NCI-H1436 treated with DMSO at 0.1 percent for 48 hours (cell line): ENCODE measurements around the gene PROCA1.

ENCODE experiments used
- DNase-seq: peaks from one replicate; lab custom pipeline; 2025; lab: John Stamatoyannopoulos, UW

PROCA1 gene

GRCh38 chr17:28707339-28707720, 4.4 kb downstream of the PROCA1 start:
- no peak for DNase-seq

GRCh38 chr17:28706471-28707338, 5.0 kb downstream of the PROCA1 start:
- DNase-seq: no peak

DNA sequence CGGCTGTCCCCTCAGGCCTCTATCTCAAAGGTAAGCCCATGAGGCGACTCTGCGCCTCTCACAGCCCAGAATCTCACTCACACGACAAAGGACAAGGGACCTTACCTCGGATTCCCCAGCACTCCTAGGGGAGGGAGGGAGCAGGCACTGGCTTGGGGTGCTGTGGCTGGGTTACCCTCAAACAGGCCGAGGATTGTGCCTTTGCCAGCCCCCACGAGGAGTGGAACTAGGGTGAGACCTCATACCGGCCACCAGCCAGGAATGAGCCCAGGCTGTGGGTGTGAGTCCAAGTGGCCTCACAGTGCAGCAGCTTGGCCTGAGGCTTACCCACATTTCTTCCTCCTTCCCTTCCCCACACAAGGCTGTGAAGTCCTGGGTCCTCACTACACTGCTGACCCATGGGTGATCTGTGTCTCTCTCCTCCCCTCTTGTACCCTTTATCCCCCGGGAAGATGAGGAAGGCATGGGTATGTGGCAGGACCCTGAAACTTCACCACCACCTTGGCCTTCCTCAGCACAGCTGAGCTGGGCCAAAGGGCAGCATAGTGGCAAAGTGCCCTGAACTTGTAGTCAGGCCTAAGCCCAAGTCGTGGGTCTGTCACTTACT, 5.9 kb downstream of the PROCA1 start:
- no peak for DNase-seq

DNA sequence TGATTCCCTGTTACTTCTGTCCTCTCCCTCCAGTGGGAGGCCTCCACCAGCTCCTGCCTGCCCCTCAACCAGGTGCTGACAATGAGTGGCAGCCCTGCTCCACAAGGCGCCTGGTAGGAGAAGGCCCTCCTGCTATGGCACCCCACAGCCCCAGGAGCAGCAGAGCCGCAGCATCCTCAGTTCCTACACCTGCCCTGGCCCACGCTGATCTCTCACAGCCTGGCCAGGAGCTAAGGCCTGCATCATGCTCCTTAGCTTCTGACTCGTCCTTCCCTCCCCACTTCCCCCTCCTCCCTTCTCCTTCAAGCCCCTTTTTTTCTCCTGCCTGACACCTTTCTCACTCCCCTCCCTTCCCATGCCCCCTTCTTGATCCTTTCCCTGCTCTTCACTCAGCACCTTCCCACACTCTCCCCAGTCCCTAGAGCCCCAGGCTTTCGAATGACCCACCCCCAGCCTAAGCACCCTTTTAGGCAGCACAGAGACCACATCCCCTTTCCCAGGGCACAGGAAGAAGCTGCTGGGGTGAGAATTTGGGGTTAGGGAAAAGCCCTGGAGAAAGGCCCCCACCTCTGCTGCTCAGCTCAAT, 6.5 kb downstream of the PROCA1 start:
- no peak for DNase-seq

- DNase-seq: no peak
Observed at GRCh38 chr17:28704219-28704858, 7.3 kb downstream of the PROCA1 start.

DNA sequence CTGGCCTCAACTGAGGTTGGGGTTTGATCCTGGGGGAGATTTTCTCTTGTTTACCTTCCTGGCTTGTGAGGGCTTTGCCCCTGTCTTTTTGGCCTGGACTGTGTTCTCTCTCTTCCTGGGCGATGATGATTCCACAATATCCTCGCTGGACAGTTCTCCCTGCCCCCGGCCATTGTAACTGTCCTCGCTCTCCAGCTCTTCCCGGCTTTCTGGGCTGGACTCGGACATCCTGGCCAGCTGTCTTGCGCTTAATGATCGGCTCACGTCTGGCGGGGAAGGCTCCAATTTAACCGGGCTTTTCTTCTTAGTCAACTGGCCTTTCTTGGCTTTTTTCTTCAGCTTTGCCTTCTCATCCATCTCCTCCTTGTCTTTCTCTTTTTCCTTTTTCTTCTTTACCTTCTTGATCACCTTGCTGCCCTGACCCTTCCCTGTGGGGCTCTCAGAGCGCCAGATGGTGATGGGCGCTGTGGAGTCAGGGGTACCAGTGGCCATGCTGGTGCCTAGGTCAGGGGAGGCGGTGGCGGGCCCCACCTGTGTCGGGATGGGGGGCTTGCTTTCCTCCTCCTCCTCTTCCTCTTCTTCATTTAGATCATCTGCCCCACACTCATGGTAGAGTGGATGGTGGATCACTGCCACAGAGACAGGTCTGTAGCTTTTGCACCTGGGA, 8.0 kb downstream of the PROCA1 start:
- DNase-seq: no peak

DNA sequence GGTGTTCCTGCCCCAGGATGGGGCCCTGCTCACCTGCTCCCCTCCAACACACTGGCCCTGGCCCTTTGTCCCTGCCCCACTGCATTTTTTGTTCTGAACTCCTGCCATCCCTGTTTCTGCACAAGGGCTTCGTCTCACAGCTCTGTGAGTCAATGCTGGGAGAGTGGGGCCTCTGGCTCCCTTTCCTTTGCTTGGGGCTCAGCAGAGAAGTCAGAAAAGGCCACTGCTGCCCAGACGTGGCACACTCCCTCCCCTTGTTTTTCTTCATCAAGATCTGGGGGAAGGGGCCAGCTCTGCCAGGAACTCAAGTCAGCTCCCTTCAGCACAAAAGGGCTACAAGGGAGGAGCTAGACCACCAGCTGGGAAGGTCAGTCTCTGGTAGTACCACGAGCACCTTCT, 8.9 kb downstream of the PROCA1 start:
- DNase-seq: no peak

- no peak for DNase-seq
Observed at GRCh38 chr17:28702026-28702751, 9.5 kb downstream of the PROCA1 start.

GRCh38 chr17:28700830-28701492, 10.7 kb downstream of the PROCA1 start:
- no peak for DNase-seq

GRCh38 chr17:28700278-28700677, 11.4 kb downstream of the PROCA1 start:
- DNase-seq: no peak

- no peak for DNase-seq
Observed at GRCh38 chr17:28698253-28698941, 13.3 kb downstream of the PROCA1 start.

DNA sequence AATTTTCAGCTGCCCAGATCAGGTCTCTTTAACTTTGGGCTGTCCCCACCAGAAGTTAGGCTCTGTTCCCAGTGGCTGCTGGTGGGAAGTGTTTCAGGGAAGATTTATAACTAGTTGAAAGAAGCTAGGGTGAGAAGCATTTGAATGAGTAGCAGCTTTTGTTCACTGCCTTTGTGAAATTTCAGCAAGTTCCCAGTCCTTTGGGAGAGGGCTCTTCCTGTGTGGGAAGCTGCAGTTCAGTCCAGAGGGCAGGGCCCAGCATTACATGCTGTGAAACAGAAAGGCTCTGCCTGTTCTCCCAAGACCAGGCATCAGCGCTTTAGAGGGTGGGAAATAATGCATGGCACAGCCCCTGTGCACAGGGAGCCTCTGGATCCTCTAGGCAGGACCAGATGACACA, 17.8 kb downstream of the PROCA1 start:
- DNase-seq: no peak

DNA sequence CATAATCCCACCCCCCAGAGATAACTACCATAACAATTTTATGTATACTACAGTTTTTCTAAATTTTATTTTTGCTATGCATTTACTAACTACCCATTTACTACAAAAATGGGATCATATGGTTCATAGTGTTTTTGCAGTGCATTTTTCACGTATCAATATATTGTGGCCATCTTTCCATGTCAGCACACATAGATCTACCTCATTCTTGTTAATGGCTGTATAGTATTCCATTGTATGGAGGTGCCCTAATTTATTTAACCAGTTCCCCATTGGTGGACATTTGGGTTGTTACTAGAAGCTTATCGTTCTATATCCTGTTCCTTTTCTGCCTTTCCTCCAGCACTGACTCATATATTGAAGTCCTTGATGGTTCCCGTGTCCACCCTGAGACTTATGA, 22.7 kb downstream of the PROCA1 start:
- DNase-seq: no peak

DNA sequence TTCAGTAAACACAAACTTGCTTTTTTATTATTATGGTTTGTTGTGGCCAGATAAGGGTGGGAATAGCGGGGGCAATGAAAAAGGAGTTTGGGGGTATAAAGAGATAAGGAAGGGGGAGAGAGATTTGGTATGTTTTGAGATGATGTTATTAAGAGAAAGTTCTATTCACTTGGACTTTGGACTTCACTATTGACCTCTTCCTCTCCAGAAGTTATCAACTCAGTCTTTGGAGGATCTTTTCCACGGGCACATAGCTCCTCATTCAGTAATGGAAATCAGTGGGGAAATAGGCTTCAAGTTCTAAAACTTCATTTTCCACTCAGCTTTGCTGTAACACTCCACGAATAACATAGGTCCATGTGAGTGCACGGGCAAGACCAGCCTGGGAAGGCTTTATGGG, 23.2 kb downstream of the PROCA1 start:
- DNase-seq: no peak

DNA sequence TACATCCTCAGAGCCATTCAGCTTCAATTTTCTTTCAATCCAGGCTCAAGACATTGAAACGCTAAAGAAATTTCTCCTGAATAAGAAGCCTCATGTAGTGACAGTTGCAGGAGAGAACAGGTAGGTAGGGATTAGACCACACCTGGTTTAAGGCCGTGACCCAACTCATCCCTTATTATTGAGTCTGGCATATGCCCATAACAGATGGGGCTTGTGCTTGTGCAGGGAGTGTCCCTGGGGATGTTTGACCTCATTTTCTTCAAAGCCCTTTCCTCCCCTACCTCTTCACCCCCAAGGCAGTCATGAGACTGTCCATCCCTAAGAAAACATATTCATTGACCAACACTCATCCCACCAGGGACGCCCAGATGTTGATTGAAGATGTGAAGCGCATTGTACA, 25.4 kb downstream of the PROCA1 start:
- no peak for DNase-seq

- no peak for DNase-seq
Observed at GRCh38 chr17:28685366-28685765, 26.3 kb downstream of the PROCA1 start.

DNA sequence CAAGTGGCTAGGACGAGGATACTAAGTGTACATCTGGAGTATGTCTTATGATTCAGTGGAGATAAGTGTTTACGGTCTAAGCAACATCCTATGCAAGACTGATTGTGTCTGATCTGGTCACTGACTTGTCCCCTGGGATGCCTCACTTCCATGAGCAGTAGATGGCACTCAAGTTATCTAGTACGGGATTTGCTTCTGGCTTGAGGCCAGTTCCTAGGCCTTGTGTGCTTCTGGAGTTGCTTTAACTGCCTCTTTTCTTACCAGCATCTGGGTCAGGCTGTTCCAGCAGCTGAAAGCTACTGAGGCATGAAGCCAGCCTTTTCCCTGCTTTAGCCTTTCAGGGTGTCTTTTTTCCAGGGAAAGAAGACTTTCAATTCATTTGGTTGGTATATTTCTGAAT, 26.7 kb downstream of the PROCA1 start:
- no peak for DNase-seq

GRCh38 chr17:28682655-28683054, 29.0 kb downstream of the PROCA1 start:
- DNase-seq: no peak

GRCh38 chr17:28675980-28676379, 35.7 kb downstream of the PROCA1 start:
- no peak for DNase-seq

DNA sequence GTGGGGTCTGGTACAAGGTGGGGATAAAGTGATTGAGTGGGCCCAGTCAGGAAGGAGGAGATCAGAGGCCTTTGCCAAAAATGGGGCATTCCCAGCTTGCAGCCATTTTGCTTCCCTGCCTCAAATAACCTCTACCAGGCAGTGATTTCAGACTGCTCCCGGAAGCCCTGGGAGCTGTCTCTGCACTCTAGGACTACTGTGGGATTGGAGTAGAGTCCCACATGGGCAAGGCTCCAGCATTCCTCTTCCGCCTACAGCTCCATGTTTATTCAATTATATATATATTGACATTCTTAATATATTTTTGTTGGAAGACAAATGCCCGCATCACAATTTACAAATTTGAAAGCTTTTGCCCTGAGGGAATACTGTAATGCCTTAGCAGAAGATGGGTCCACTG, 36.2 kb downstream of the PROCA1 start:
- no peak for DNase-seq
